Tibial nerve (tissue), 3 donors: ENCODE results near the gene GMDS.

Source experiments
- POLR2A ChIP-seq, 2 donors: fragments of 450-650 bp; IDR thresholded peaks; one replicate each; pipeline ENCODE4 v1.6.1; 2017; ENCODE audit warnings: antibody characterized with exemption in 2 of 2, mild to moderate bottlenecking in 2 of 2, moderate library complexity in 2 of 2
- TF ChIP-seq, protein P1 (sequence below), 5 experiments: fragments of 200-600 bp in 3 of 5; fragments of 450-650 bp in 2 of 5; sonication (generic) in 3 of 5; IDR thresholded peaks; one replicate each; pipeline ENCODE4 v1.5.1; 2016 to 2019; ENCODE audit warnings: antibody characterized with exemption in 5 of 5, mild to moderate bottlenecking in 3 of 5, moderate library complexity in 2 of 5

GRCh38 chr6:1878330-1878729 lies 367.1 kb downstream of the GMDS start:
- TF ChIP-seq, protein P1, sequence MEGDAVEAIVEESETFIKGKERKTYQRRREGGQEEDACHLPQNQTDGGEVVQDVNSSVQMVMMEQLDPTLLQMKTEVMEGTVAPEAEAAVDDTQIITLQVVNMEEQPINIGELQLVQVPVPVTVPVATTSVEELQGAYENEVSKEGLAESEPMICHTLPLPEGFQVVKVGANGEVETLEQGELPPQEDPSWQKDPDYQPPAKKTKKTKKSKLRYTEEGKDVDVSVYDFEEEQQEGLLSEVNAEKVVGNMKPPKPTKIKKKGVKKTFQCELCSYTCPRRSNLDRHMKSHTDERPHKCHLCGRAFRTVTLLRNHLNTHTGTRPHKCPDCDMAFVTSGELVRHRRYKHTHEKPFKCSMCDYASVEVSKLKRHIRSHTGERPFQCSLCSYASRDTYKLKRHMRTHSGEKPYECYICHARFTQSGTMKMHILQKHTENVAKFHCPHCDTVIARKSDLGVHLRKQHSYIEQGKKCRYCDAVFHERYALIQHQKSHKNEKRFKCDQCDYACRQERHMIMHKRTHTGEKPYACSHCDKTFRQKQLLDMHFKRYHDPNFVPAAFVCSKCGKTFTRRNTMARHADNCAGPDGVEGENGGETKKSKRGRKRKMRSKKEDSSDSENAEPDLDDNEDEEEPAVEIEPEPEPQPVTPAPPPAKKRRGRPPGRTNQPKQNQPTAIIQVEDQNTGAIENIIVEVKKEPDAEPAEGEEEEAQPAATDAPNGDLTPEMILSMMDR (IDR thresholded peaks at IDR 0.05), result no peak
- no peak for TF ChIP-seq POLR2A (IDR thresholded peaks at IDR 0.05)
